Measurements from ENCODE around the gene NDUFS4.

GRCh38 chr5:53616939-53617549, 56.6 kb downstream of the NDUFS4 start:
- TF ChIP-seq, protein P1, sequence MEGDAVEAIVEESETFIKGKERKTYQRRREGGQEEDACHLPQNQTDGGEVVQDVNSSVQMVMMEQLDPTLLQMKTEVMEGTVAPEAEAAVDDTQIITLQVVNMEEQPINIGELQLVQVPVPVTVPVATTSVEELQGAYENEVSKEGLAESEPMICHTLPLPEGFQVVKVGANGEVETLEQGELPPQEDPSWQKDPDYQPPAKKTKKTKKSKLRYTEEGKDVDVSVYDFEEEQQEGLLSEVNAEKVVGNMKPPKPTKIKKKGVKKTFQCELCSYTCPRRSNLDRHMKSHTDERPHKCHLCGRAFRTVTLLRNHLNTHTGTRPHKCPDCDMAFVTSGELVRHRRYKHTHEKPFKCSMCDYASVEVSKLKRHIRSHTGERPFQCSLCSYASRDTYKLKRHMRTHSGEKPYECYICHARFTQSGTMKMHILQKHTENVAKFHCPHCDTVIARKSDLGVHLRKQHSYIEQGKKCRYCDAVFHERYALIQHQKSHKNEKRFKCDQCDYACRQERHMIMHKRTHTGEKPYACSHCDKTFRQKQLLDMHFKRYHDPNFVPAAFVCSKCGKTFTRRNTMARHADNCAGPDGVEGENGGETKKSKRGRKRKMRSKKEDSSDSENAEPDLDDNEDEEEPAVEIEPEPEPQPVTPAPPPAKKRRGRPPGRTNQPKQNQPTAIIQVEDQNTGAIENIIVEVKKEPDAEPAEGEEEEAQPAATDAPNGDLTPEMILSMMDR (IDR thresholded peaks at IDR 0.05) = no peak
- TF ChIP-seq POLR2AphosphoS5 (IDR thresholded peaks at IDR 0.05) (no peak), POLR2A (IDR thresholded peaks at IDR 0.05) (no peak)
